HG02981 (cell line): ENCODE data around the gene HSPA14.
"Not testable (repeated sequence)": the region's sequence is repeated elsewhere in the genome, so short reads cannot be mapped to it uniquely, and the experiment has no call there.

Source experiments
- ATAC-seq: cut with Tn5 transposase; IDR thresholded peaks from one replicate; pipeline ENCODE4 v1.9.1; 2021; ENCODE audit warnings: mild to moderate bottlenecking, moderate library complexity; ENCODE audit not compliant: unreplicated experiment

Gene HSPA14

GRCh38 chr10:14837003-14837756 is 926 bp upstream of the HSPA14 start:
- no peak for ATAC-seq

- ATAC-seq: no peak
These were observed 637 bp downstream of the HSPA14 start for GRCh38 chr10:14838582-14839304.

GRCh38 chr10:14839305-14839695 is 1.2 kb downstream of the HSPA14 start:
- ATAC-seq: no peak

GRCh38 chr10:14840178-14840577 is 2.1 kb downstream of the HSPA14 start:
- ATAC-seq: no peak

GRCh38 chr10:14843327-14843988 is 5.4 kb downstream of the HSPA14 start:
- ATAC-seq: no peak

- no peak for ATAC-seq
These were observed 6.8 kb downstream of the HSPA14 start for GRCh38 chr10:14844948-14845347.

- no peak for ATAC-seq
These were observed 14.1 kb downstream of the HSPA14 start for GRCh38 chr10:14852236-14852635.

- ATAC-seq: no peak
These were observed 17.3 kb downstream of the HSPA14 start for GRCh38 chr10:14855453-14855852.

GRCh38 chr10:14858338-14858960 is 20.3 kb downstream of the HSPA14 start:
- ATAC-seq: no peak

GRCh38 chr10:14859043-14859442 is 20.9 kb downstream of the HSPA14 start:
- no peak for ATAC-seq

GRCh38 chr10:14859775-14860174 is 21.7 kb downstream of the HSPA14 start:
- ATAC-seq: no peak

- no peak for ATAC-seq
These were observed 22.7 kb downstream of the HSPA14 start for GRCh38 chr10:14860791-14861190.

GRCh38 chr10:14864466-14864865 is 26.4 kb downstream of the HSPA14 start:
- ATAC-seq: not testable (repeated sequence)

GRCh38 chr10:14864871-14865270 is 26.8 kb downstream of the HSPA14 start:
- ATAC-seq: not testable (repeated sequence)

- no peak for ATAC-seq
These were observed 35.1 kb downstream of the HSPA14 start for GRCh38 chr10:14873090-14873760.

- no peak for ATAC-seq
These were observed 37.8 kb downstream of the HSPA14 start for GRCh38 chr10:14875941-14876340.

GRCh38 chr10:14876764-14877163 is 38.7 kb downstream of the HSPA14 start:
- ATAC-seq: no peak

GRCh38 chr10:14878266-14879123 is 40.4 kb downstream of the HSPA14 start, which contains the start of gene SUV39H2:
TSS of gene SUV39H2 (plus strand) at chr10:14878866. CDS start at chr10:14878889, 23 bp downstream.
- peak; percentile 91 for ATAC-seq

- peak; percentile 11 for ATAC-seq
These were observed 41.2 kb downstream of the HSPA14 start for GRCh38 chr10:14879124-14879927.
